ENCODE data around the gene ACSS3.
"Not testable (repeated sequence)": the region's sequence is repeated elsewhere in the genome, so short reads cannot be mapped to it uniquely, and the experiment has no call there.

Gene ACSS3

GRCh38 chr12:81077686-81078441 lies at the start of gene ACSS3:
Gene ACSS3, plus strand, starts transcription at chr12:81078079. Its CDS starts 42 bp downstream, at chr12:81078121.
- no peak for DNase-seq (ENCODE audit: low read depth in 2 of 2)

- DNase-seq (ENCODE audit: low read depth in 2 of 2): no peak
Measured at GRCh38 chr12:81034926-81035325, 43.0 kb upstream of the ACSS3 start.

DNA sequence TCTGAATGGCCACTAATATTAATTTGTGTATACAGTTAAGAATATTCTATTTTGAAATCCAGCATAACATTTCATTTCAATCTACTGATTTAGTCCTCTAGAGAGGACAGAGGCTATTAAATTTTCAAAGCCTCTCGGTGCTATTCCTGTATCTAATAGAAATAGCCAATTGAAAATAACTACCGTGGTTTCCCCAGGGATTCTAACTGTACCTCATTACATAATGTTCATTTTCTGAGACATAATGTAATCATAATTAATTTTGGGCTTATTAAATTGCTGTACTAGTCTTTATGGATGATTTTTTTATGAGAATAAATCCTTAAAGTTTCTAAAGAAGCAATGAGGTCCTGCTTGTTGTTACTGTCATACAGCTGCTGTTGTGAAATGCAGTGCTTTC lies 38.6 kb upstream of the ACSS3 start:
- no peak for DNase-seq (ENCODE audit: low read depth in 2 of 2)

GRCh38 chr12:81043979-81044740 lies 33.7 kb upstream of the ACSS3 start:
- no peak for DNase-seq (ENCODE audit: low read depth in 2 of 2)

DNA sequence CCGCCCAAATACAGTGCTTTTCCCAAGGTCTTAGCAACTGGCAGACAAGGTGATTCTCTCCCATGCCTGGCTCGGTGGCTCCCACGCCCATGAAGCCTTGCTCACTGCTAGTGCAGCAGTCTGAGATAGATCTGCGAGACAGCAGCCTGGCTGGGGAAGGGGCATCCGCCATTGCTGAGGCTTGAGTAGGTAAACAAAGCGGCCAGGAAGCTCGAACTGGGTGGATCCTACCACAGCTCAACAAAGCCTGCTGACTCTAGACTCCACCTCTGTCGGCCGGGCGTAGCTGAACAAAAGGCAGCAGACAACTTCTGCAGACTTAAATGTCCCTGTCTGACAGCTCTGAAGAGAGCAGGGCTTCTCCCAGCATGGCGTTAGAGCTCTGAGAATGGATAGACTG lies 12.9 kb upstream of the ACSS3 start:
- not testable (repeated sequence) for DNase-seq (ENCODE audit: low read depth in 2 of 2)

GRCh38 chr12:81070846-81071245 lies 7.0 kb upstream of the ACSS3 start:
- no peak for DNase-seq (ENCODE audit: low read depth in 2 of 2)

- no peak for DNase-seq (ENCODE audit: low read depth in 2 of 2)
Measured at GRCh38 chr12:81075539-81075938, 2.3 kb upstream of the ACSS3 start.

- DNase-seq (ENCODE audit: low read depth in 2 of 2): no peak
Measured at GRCh38 chr12:81077329-81077685, 572 bp upstream of the ACSS3 start.

GRCh38 chr12:81078469-81079196 lies 754 bp downstream of the ACSS3 start:
- DNase-seq (ENCODE audit: low read depth in 2 of 2): peak in 1 of 2 experiments; percentile 28

GRCh38 chr12:81079280-81080076 lies 1.6 kb downstream of the ACSS3 start:
- DNase-seq (ENCODE audit: low read depth in 2 of 2): no peak

- DNase-seq (ENCODE audit: low read depth in 2 of 2): no peak
Measured at GRCh38 chr12:81080431-81080983, 2.6 kb downstream of the ACSS3 start.

- DNase-seq (ENCODE audit: low read depth in 2 of 2): no peak
Measured at GRCh38 chr12:81081726-81082125, 3.8 kb downstream of the ACSS3 start.

- no peak for DNase-seq (ENCODE audit: low read depth in 2 of 2)
Measured at GRCh38 chr12:81083018-81083417, 5.1 kb downstream of the ACSS3 start.

DNA sequence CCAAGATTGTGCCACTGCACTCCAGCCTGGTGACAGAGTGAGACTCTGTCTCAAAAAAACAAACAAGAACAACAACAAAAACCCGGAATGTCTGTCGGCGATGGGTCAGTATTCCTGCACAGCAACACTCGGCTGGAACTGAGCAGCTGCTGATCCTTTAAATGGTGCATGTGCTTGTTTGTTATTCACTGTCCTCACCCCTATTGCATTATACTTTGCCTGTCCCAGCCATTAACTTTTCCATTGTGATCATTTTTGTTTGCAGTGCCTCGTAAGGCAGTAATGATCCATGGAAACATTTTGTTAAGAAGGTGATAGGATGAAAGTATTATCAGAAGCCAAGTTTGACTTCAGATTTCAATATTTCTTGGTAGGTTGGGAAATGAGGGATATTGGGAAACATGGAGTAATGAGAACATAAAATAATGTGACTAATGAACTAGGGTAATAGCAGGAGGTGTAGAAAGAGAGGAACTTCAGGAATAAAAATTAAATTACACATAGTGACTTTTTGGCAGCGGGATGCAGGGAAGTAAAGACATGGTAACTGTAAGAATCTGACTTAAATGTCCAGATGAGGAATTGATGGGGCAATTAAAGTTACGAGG lies 6.1 kb downstream of the ACSS3 start:
- DNase-seq (ENCODE audit: low read depth in 2 of 2): no peak

DNA sequence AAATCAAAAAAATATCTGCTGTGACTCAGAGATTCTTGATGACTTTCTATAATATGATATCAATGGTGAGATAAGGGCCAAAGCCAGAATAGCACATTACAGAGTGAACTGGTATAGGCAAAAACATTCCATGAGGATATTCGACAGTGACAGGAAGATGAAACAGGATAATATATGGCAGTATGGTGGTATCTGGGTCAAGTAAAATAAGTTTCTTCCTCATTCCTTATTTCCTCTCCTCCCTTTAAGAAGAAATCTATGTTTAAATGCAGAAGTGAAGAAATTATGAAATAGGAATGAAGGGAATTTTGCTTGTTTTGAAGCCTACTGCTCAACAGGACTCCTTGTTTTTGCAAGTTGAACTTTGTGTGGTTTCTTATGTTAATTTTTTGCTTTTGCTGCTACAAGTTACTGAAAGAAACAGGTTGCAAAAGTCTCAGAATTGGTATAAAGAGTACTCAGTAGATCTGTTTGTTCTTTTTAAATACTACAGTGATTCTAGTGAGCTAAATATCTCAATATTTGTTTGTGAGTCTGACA lies 7.0 kb downstream of the ACSS3 start:
- no peak for DNase-seq (ENCODE audit: low read depth in 2 of 2)

DNA sequence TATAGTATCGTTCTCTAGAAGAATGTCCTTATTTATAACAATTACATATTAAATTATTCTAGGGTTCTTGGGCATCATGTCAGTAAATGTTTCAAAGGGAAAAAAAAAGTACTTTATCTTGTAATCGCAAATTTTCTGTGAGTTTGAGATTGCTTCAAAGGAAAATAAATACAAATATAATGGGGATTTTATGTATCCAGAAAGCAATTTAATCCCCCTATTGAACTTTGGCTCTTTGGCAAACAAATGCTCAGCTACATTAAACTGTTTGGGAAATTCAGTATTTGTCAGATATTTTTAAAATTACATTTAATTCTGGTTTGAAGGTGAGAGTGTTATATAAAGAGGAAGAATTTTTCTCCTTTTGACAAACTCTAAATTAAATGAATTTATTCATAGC lies 8.0 kb downstream of the ACSS3 start:
- no peak for DNase-seq (ENCODE audit: low read depth in 2 of 2)

- no peak for DNase-seq (ENCODE audit: low read depth in 2 of 2)
Measured at GRCh38 chr12:81086342-81086741, 8.5 kb downstream of the ACSS3 start.

DNA sequence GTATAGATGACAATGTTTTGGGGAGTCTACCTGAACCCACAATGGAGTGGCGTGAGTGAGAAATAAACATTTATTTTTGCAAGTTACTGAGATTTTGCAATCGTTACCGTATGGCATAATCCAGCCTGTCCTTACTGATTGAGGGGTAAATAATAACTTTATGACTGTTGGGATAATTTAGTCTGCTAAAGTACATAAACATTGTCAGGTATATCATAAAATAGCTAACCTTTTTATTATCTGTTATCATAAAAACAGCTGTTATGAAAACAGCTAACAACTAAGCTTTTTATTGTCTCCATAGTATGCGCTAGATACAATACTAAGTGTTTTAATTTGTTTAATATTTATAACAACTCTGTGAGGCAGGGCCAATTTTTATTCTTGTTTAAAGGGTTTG lies 10.3 kb downstream of the ACSS3 start:
- no peak for DNase-seq (ENCODE audit: low read depth in 2 of 2)

DNA sequence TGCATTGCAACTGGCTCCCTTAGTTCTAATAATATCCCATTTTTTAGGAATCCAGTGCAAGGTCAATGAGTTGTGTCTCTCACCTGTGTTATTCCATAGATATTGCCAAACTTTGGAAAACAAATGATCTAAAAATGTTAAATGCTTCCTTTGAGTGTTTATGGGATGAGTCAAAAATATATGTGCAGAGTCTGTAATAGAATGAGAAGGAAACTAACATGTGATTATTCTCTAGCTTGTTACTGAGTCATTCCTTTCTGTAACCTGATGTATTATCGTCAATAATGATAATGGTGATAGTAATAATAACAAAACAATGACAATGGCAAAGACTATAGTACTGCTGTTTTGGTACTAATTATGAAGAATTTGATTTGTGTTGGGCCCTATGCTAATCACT lies 11.5 kb downstream of the ACSS3 start:
- DNase-seq (ENCODE audit: low read depth in 2 of 2): no peak

GRCh38 chr12:81092053-81092452 lies 14.2 kb downstream of the ACSS3 start:
- DNase-seq (ENCODE audit: low read depth in 2 of 2): no peak
